A549 (cell line): ENCODE data around the gene FUNDC1. TPM values are rescaled to one million over a fixed set of nuclear protein-coding genes. Genes with fewer than 3 reads are reported as not detected.

Experiments
- ATAC-seq, 2 experiments: fragments of 200-7000 bp in 1 of 2; fragments of >200 bp in 1 of 2; cut with Nextera tagmentation in 1 of 2; cut with Tn5 transposase in 1 of 2; 3 replicates each; pipeline versions ENCODE4 v1.8.0 to v1.9.1; 2018 to 2020; ENCODE audit warnings: mild to moderate bottlenecking in 1 of 2, moderate library complexity in 1 of 2
- CTCF ChIA-PET: fragments of 300-600 bp; sonication (Branson Sonifier 250); formaldehyde crosslinking; extraction: SDS; loops from one replicate; lab custom pipeline; 2021; ENCODE audit warnings: antibody characterized with exemption, inconsistent platforms; lab: Yijun Ruan, JAX
- POLR2A ChIA-PET: fragments of 350-600 bp; formaldehyde crosslinking; extraction: SDS; loops from one replicate; lab custom pipeline; 2021; ENCODE audit warnings: antibody characterized with exemption, inconsistent platforms; lab: Yijun Ruan, JAX
- DNase-seq, 2 experiments: peaks; one replicate each; pipeline versions ENCODE4 v3.0.0 to v3.0.0-alpha.2; 2011 to 2016; ENCODE audit warnings: low read depth in 1 of 2, low spot score in 1 of 2
- FAIRE-seq: peaks from 2 replicates; lab custom pipeline; 2011; peaks lifted over from hg19 to GRCh38; lab: Jason Lieb, UNC
- H3K27ac ChIP-seq, 2 experiments: fragments of >200 bp; sonication (Bioruptor Twin); formaldehyde crosslinking; 3 replicates each; pipeline ENCODE4 v1.5.1; 2016 to 2017
- H3K4me1 ChIP-seq: fragments of >200 bp; sonication (Bioruptor Twin); formaldehyde crosslinking; 3 replicates; pipeline ENCODE4 v1.6.1; 2016
- H3K4me2 ChIP-seq: fragments of >200 bp; sonication (Bioruptor Twin); formaldehyde crosslinking; 3 replicates; pipeline ENCODE4 v1.6.1; 2016
- H3K4me3 ChIP-seq: fragments of >200 bp; sonication (Bioruptor Twin); formaldehyde crosslinking; 3 replicates; pipeline ENCODE4 v1.5.1; 2016
- H3K9me3 ChIP-seq: fragments of >200 bp; sonication (Bioruptor Twin); formaldehyde crosslinking; 3 replicates; pipeline ENCODE4 v1.6.1; 2016
- BHLHE40 ChIP-seq: IDR thresholded peaks from 2 replicates; pipeline ENCODE4 v1.6.1; 2012; ENCODE audit warnings: low read depth, low read length, inconsistent platforms
- CBX8 ChIP-seq: fragments of 200-600 bp; sonication (generic); IDR thresholded peaks from 2 replicates; pipeline ENCODE4 v1.6.1; 2016
- CEBPB ChIP-seq, 2 experiments: fragments of >200 bp in 1 of 2; sonication (Bioruptor Twin) in 1 of 2; formaldehyde crosslinking in 1 of 2; IDR thresholded peaks; 2 replicates each; pipeline ENCODE4 v1.6.1; 2012 to 2016
- E2F6 ChIP-seq: IDR thresholded peaks from 2 replicates; pipeline ENCODE4 v1.6.1; 2012; ENCODE audit warnings: low read depth, borderline replicate concordance
- EHMT2 ChIP-seq: fragments of 200-600 bp; sonication (generic); IDR thresholded peaks from 2 replicates; pipeline ENCODE4 v1.6.1; 2016; ENCODE audit warnings: antibody characterized with exemption, low read depth, mild to moderate bottlenecking, moderate library complexity
- ELK1 ChIP-seq: fragments of 150-350 bp; IDR thresholded peaks from 2 replicates; pipeline ENCODE4 v1.6.1; 2014; ENCODE audit warnings: low read depth, mild to moderate bottlenecking, low read length
- FOSL2 ChIP-seq, 2 experiments: fragments of 450-650 bp in 1 of 2; fragments of >200 bp in 1 of 2; sonication (Bioruptor Twin) in 1 of 2; formaldehyde crosslinking; IDR thresholded peaks; 2 replicates each; pipeline versions ENCODE4 v1.5.0 to v1.6.1; 2016 to 2020; ENCODE audit warnings: mild to moderate bottlenecking in 1 of 2, moderate library complexity in 1 of 2
- GATA3 ChIP-seq: IDR thresholded peaks from 2 replicates; pipeline ENCODE4 v1.6.1; 2012; ENCODE audit warnings: borderline replicate concordance
- HOXB13 ChIP-seq: fragments of 250-450 bp; sonication (Bioruptor Pico); IDR thresholded peaks from 2 replicates; pipeline ENCODE4 v1.5.0; 2020; ENCODE audit warnings: low read depth, mild to moderate bottlenecking, moderate library complexity
- HOXB5 ChIP-seq: fragments of 250-450 bp; sonication (Bioruptor Pico); IDR thresholded peaks from 2 replicates; pipeline ENCODE4 v1.5.0; 2020; ENCODE audit warnings: mild to moderate bottlenecking, moderate library complexity
- JUN ChIP-seq, 2 experiments: fragments of >200 bp; sonication (Bioruptor Twin); formaldehyde crosslinking; IDR thresholded peaks; 2 replicates in 1 of 2; 3 replicates in 1 of 2; pipeline ENCODE4 v1.6.1; 2016 to 2017
- KDM1A ChIP-seq: fragments of 200-600 bp; sonication (generic); IDR thresholded peaks from 2 replicates; pipeline ENCODE4 v1.6.1; 2016; ENCODE audit warnings: low read depth, mild to moderate bottlenecking
- MAZ ChIP-seq: fragments of 150-350 bp; IDR thresholded peaks from 2 replicates; pipeline ENCODE4 v1.6.1; 2014; ENCODE audit warnings: antibody characterized with exemption, low read depth, low read length, borderline replicate concordance
- NR3C1 ChIP-seq: fragments of >200 bp; sonication (Bioruptor Twin); formaldehyde crosslinking; IDR thresholded peaks from 3 replicates; pipeline ENCODE4 v1.6.1; 2017
- PHF8 ChIP-seq: fragments of 200-600 bp; sonication (generic); IDR thresholded peaks from 2 replicates; pipeline ENCODE4 v1.6.1; 2016; ENCODE audit warnings: low read depth, mild to moderate bottlenecking, antibody characterized with exemption, moderate library complexity, borderline replicate concordance
- POLR2A ChIP-seq: IDR thresholded peaks from 2 replicates; pipeline ENCODE4 v1.6.1; 2012; ENCODE audit warnings: mild to moderate bottlenecking, low read length
- RAD21 ChIP-seq, 2 experiments: fragments of >200 bp in 1 of 2; sonication (Bioruptor Twin) in 1 of 2; formaldehyde crosslinking in 1 of 2; IDR thresholded peaks in 1 of 2; conservative IDR thresholded peaks in 1 of 2; 2 replicates in 1 of 2; 3 replicates in 1 of 2; pipeline ENCODE4 v1.6.1; 2012 to 2018; ENCODE audit warnings: inconsistent platforms in 1 of 2
- RCOR1 ChIP-seq: fragments of 150-350 bp; IDR thresholded peaks from 2 replicates; pipeline ENCODE4 v1.6.1; 2014; ENCODE audit warnings: antibody characterized with exemption, low read length, low read depth
- REST ChIP-seq: fragments of 200-600 bp; sonication (generic); IDR thresholded peaks from 2 replicates; pipeline ENCODE4 v1.6.1; 2016; ENCODE audit warnings: antibody characterized with exemption, mild to moderate bottlenecking, moderate library complexity
- ZFP36 ChIP-seq: fragments of 450-650 bp; IDR thresholded peaks from 2 replicates; pipeline ENCODE4 v1.6.1; 2014; ENCODE audit warnings: borderline replicate concordance; ENCODE audit not compliant: partially characterized antibody
- ZSCAN20 ChIP-seq: fragments of 250-450 bp; sonication (Bioruptor Pico); IDR thresholded peaks from 2 replicates; pipeline ENCODE4 v1.8.0; 2022; ENCODE audit warnings: mild to moderate bottlenecking, moderate library complexity
- WGBS: methylation state at CpG from one replicate; pipeline ENCODE4 v1.1.6; 2017; ENCODE audit errors: missing lambda C conversion rate; 5-methylcytosine and 5-hydroxymethylcytosine counted together
- polyA plus RNA-seq, 4 experiments: library from polyadenylated mRNA; depleted of rRNA in 3 of 4; stranded (reverse); fragments of >200 nt; fragmentation: RNase III in 1 of 4; extraction: RNeasy Plus Mini Kit Qiagen cat#74134 plus additional on column Dnase treatment in 1 of 4; gene quantifications; 2 replicates in 3 of 4; 3 replicates in 1 of 4; pipeline ENCODE4 v1.2.3, GENCODE V29; 2011 to 2017
- TF ChIP-seq, protein P1 (sequence below): fragments of 250-450 bp; sonication (Bioruptor Pico); IDR thresholded peaks from 2 replicates; pipeline ENCODE4 v1.5.0; 2020; ENCODE audit warnings: low read depth, mild to moderate bottlenecking, moderate library complexity
- TF ChIP-seq, protein P2 (sequence below): fragments of >200 bp; sonication (Bioruptor Twin); formaldehyde crosslinking; IDR thresholded peaks from 2 replicates; pipeline ENCODE4 v1.6.1; 2016
- TF ChIP-seq, protein P3 (sequence below): IDR thresholded peaks from 2 replicates; pipeline ENCODE4 v1.6.1; 2012

The FUNDC1 gene
- polyA plus RNA-seq, 2 of the 4 experiments (the other 2 are of a cell fraction) = 37.4 to 37.6 TPM

- no peak overlapping the region for H3K4me2 ChIP-seq
- no peak for ATAC-seq
- no peak overlapping the region for H3K27ac ChIP-seq
- ChIA-PET POLR2A (no interaction called here), CTCF (interaction anchor here (1.0 kb wide), 1 partner anchor 9 kb away, joined by 3 read pairs; no protein-coding TSS in a partner anchor)
- 86% methylated on average over 2 of the region's 2 CpGs for WGBS
- TF ChIP-seq E2F6 (no peak), REST (no peak), NR3C1 (no peak), ZFP36 (no peak), ELK1 (no peak), RAD21 (conservative IDR thresholded peaks at IDR 0.05 in 1 of 2, IDR thresholded peaks at IDR 0.05 in 1 of 2) (no peak), POLR2A (no peak), PHF8 (no peak), HOXB5 (CRISPR knock-in tag) (no peak), ZSCAN20 (CRISPR knock-in tag) (no peak), FOSL2 (IDR thresholded peaks at IDR 0.05) (no peak), FOSL2 (CRISPR knock-in tag; IDR thresholded peaks at IDR 0.05) (no peak), RCOR1 (no peak), EHMT2 (no peak), CBX8 (no peak), BHLHE40 (no peak), MAZ (no peak), JUN (IDR thresholded peaks at IDR 0.05) (no peak)
- TF ChIP-seq, protein P1, sequence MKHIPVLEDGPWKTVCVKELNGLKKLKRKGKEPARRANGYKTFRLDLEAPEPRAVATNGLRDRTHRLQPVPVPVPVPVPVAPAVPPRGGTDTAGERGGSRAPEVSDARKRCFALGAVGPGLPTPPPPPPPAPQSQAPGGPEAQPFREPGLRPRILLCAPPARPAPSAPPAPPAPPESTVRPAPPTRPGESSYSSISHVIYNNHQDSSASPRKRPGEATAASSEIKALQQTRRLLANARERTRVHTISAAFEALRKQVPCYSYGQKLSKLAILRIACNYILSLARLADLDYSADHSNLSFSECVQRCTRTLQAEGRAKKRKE (CRISPR knock-in tag) = no peak
- TF ChIP-seq, protein P2, sequence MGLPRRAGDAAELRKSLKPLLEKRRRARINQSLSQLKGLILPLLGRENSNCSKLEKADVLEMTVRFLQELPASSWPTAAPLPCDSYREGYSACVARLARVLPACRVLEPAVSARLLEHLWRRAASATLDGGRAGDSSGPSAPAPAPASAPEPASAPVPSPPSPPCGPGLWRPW = no peak
- FAIRE-seq = peak; percentile 92
- H3K4me3 ChIP-seq = no peak overlapping the region
- H3K4me1 ChIP-seq = no peaks in the 10 kb centered on the region
- no peak for DNase-seq
- H3K9me3 ChIP-seq = no peaks in the 10 kb centered on the region
These were observed 35.4 kb downstream of the FUNDC1 start for GRCh38 chrX:44507292-44507691.

DNA sequence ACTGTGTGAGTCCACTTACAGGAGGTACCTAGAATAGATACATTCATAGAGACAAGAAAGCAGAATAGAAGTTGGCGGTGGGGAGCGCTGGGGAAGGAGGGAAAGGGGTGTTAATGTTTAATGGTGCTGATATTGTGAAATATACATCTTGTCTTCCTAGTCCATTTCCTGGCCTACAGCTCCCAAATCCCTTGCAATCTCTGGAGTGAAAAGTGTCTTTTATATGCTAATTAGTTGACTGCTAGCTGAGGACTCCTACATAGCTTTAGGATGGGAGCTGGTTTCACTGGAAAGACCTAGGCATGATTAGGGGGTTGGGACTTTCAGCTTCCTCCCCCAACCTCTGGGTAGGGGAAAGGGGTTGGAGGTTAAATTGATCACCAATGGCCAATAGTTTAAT lies 36.0 kb downstream of the FUNDC1 start:
- Histone ChIP-seq H3K4me3 (no peak overlapping the region), H3K4me2 (no peak overlapping the region), H3K4me1 (no peaks in the 10 kb centered on the region), H3K9me3 (no peaks in the 10 kb centered on the region), H3K27ac (no peak overlapping the region)
- 83% methylated on average over 2 of the region's 2 CpGs for WGBS
- no peak for FAIRE-seq
- TF ChIP-seq RAD21 (conservative IDR thresholded peaks at IDR 0.05 in 1 of 2, IDR thresholded peaks at IDR 0.05 in 1 of 2) = no peak
- TF ChIP-seq GATA3 = no peak
- TF ChIP-seq HOXB13 (CRISPR knock-in tag) = no peak
- no peak for TF ChIP-seq E2F6
- TF ChIP-seq, protein P3, sequence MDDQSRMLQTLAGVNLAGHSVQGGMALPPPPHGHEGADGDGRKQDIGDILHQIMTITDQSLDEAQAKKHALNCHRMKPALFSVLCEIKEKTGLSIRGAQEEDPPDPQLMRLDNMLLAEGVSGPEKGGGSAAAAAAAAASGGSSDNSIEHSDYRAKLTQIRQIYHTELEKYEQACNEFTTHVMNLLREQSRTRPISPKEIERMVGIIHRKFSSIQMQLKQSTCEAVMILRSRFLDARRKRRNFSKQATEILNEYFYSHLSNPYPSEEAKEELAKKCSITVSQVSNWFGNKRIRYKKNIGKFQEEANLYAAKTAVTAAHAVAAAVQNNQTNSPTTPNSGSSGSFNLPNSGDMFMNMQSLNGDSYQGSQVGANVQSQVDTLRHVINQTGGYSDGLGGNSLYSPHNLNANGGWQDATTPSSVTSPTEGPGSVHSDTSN = no peak
- TF ChIP-seq ZFP36 = no peak
- TF ChIP-seq KDM1A = no peak
- no peak for TF ChIP-seq POLR2A
- TF ChIP-seq CEBPB (IDR thresholded peaks at IDR 0.05) = no peak
- ChIA-PET POLR2A (no interaction called here), CTCF (interaction anchor here (1.0 kb wide), 1 partner anchor 10 kb away, joined by 3 read pairs; no protein-coding TSS in a partner anchor)
- no peak for DNase-seq
- no peak for ATAC-seq
